ENCODE results near the gene SEC24C. TPM values are rescaled to one million over a fixed set of nuclear protein-coding genes. Genes with fewer than 3 reads are reported as not detected.

Gene SEC24C
- total and polyA plus RNA-seq, 2 of the 13 experiments (the other 11 are each of a cell fraction or from before 2014, with no cell fraction given), result 63.1 to 66.4 TPM

GRCh38 chr10:73781879-73782748, 37.9 kb downstream of the SEC24C start, which contains the start of gene CHCHD1 (continued):
- TF ChIP-seq E2F2 (CRISPR knock-in tag; IDR thresholded peaks at IDR 0.05; ENCODE audit: borderline replicate concordance) (peak; percentile 91; the same call in 1 of the 2 replicates), HOXA5 (CRISPR knock-in tag; IDR thresholded peaks at IDR 0.05) (peak; percentile 62; the same call in 1 of the 2 replicates), IRF2 (CRISPR knock-in tag; IDR thresholded peaks at IDR 0.05) (peak; percentile 85), KIAA2018 (CRISPR knock-in tag; IDR thresholded peaks at IDR 0.05; ENCODE audit: borderline replicate concordance) (no peak), ZNF740 (CRISPR knock-in tag; IDR thresholded peaks at IDR 0.05) (peak; percentile 78; the same call in 1 of the 2 replicates), KLF6 (CRISPR knock-in tag; IDR thresholded peaks at IDR 0.05) (peak; percentile 65; the same call in 1 of the 2 replicates), ZXDC (CRISPR knock-in tag; IDR thresholded peaks at IDR 0.05) (0 out of 2 replicates have a peak, but pooled peaks have one; percentile 52), ZNF747 (CRISPR knock-in tag; IDR thresholded peaks at IDR 0.05; ENCODE audit: borderline replicate concordance) (peak; percentile 59; the same call in 1 of the 2 replicates), ATM (IDR thresholded peaks at IDR 0.05; ENCODE audit: borderline replicate concordance) (no peak), GATAD2A (CRISPR knock-in tag; IDR thresholded peaks at IDR 0.05) (peak; percentile 48), MTF2 (CRISPR knock-in tag; IDR thresholded peaks at IDR 0.05; ENCODE audit: borderline replicate concordance) (0 out of 2 replicates have a peak, but pooled peaks have one; percentile 65), HDAC6 (IDR thresholded peaks at IDR 0.05; ENCODE audit: low read depth, low read length) (no peak), ZIK1 (CRISPR knock-in tag; IDR thresholded peaks at IDR 0.05; ENCODE audit: borderline replicate concordance, low read depth) (no peak), THRA (CRISPR knock-in tag; IDR thresholded peaks at IDR 0.05; ENCODE audit: borderline replicate concordance) (peak; percentile 96; the same call in 1 of the 2 replicates)

Measured in HepG2 (cell line).